ENCODE data around the gene SYNE3.

- TF ChIP-seq EZH2 (IDR thresholded peaks at IDR 0.05; ENCODE audit: insufficient read depth, low read length) (no peak), CTCF (IDR thresholded peaks at IDR 0.05; ENCODE audit: insufficient read depth, low read depth, low read length) (no peak)
These were observed 19.7 kb downstream of the SYNE3 start for GRCh38 chr14:95496690-95497259.

Measured in astrocyte (in vitro differentiated cells and primary cell).